ENCODE measurements around the gene EID2.

Gene EID2

GRCh38 chr19:39500543-39500942 is 39.4 kb downstream of the EID2 start:
- no peak for DNase-seq

- DNase-seq = no peak
Observed at GRCh38 chr19:39499932-39500331, 40.0 kb downstream of the EID2 start.

- no peak for DNase-seq
Observed at GRCh38 chr19:39498798-39499642, 40.9 kb downstream of the EID2 start, which contains the start of gene DLL3. DLL3 (plus strand) TSS chr19:39498947; CDS start chr19:39498975, 28 bp downstream.

- peak; percentile 2 to 7 for DNase-seq
Observed at GRCh38 chr19:39497996-39498797, 41.8 kb downstream of the EID2 start.

- no peak for DNase-seq
Observed at GRCh38 chr19:39497701-39497995, 42.3 kb downstream of the EID2 start.

- DNase-seq = no peak
Observed at GRCh38 chr19:39496063-39496462, 43.9 kb downstream of the EID2 start.

GRCh38 chr19:39494661-39495060 is 45.3 kb downstream of the EID2 start:
- no peak for DNase-seq

- DNase-seq = no peak
Observed at GRCh38 chr19:39492788-39493187, 47.2 kb downstream of the EID2 start.

GRCh38 chr19:39492225-39492624 is 47.7 kb downstream of the EID2 start:
- no peak for DNase-seq

- no peak for DNase-seq
Observed at GRCh38 chr19:39489756-39490155, 50.2 kb downstream of the EID2 start.

Measured in hippocampal formation (tissue), 2 donors.